Uterus (tissue), 4 donors: ENCODE data around the gene SDC1. TPM values are rescaled to one million over a fixed set of nuclear protein-coding genes. Genes with fewer than 3 reads are reported as not detected.

Experiments used
- DNase-seq, 2 donors: peaks; one replicate each; pipeline ENCODE4 v3.0.0-alpha.2; 2019 to 2020
- H3K27ac ChIP-seq, 2 donors: fragments of 200-600 bp; sonication (generic); 1 replicate in 1 of 2; 2 replicates in 1 of 2; pipeline ENCODE4 v1.5.1; 2016 to 2018
- H3K27me3 ChIP-seq, 2 donors: fragments of 200-600 bp; sonication (generic); one replicate each; pipeline ENCODE4 v1.5.1; 2018 to 2019; ENCODE audit warnings: control low read depth in 1 of 2
- H3K36me3 ChIP-seq, 2 donors: fragments of 200-600 bp; sonication (generic); one replicate each; pipeline ENCODE4 v1.5.1; 2019; ENCODE audit warnings: control low read depth in 1 of 2
- H3K4me1 ChIP-seq, 2 donors: fragments of 200-600 bp; sonication (generic); one replicate each; pipeline ENCODE4 v1.5.1; 2018 to 2019; ENCODE audit warnings: control low read depth in 1 of 2
- H3K4me3 ChIP-seq, 2 donors: fragments of 200-600 bp; sonication (generic); 1 replicate in 1 of 2; 2 replicates in 1 of 2; pipeline ENCODE4 v1.5.1; 2018 to 2019; ENCODE audit warnings: mild to moderate bottlenecking in 1 of 2
- H3K9me3 ChIP-seq, 2 donors: fragments of 200-600 bp; sonication (generic); one replicate each; pipeline ENCODE4 v1.5.1; 2019; ENCODE audit warnings: control low read depth in 1 of 2
- POLR2A ChIP-seq, 2 donors: fragments of 450-650 bp; IDR thresholded peaks; one replicate each; pipeline ENCODE4 v1.6.1; 2016; ENCODE audit warnings: antibody characterized with exemption in 2 of 2, mild to moderate bottlenecking in 1 of 2, moderate library complexity in 1 of 2
- intact Hi-C: fragments of 100-400 bp; cut with DNase I; formaldehyde crosslinking; loops from one replicate; pipeline ENCODE4 v1.15.1; 2023; ENCODE audit warnings: low total_unique reads
- total RNA-seq, 4 donors: library from RNA; depleted of rRNA in 3 of 4; stranded (reverse); fragments of >200 nt in 3 of 4; gene quantifications; one replicate each; pipeline versions ENCODE4 v1.1.0 to v1.2.4, GENCODE V29; 2014 to 2023
- TF ChIP-seq, protein P1 (sequence below), 4 experiments: fragments of 200-600 bp in 2 of 4; fragments of 450-650 bp in 2 of 4; sonication (generic) in 2 of 4; IDR thresholded peaks; one replicate each; pipeline ENCODE4 v1.5.1; 2016 to 2019; ENCODE audit warnings: antibody characterized with exemption in 4 of 4, mild to moderate bottlenecking in 2 of 4, moderate library complexity in 1 of 4
- donor health status: DM: yes; HTN: yes; CAD: no.

Gene SDC1
- total RNA-seq, 4 donors from 2014 or later = 0.29 to 30.1 (median 3.0) TPM; not detected in 1

DNA sequence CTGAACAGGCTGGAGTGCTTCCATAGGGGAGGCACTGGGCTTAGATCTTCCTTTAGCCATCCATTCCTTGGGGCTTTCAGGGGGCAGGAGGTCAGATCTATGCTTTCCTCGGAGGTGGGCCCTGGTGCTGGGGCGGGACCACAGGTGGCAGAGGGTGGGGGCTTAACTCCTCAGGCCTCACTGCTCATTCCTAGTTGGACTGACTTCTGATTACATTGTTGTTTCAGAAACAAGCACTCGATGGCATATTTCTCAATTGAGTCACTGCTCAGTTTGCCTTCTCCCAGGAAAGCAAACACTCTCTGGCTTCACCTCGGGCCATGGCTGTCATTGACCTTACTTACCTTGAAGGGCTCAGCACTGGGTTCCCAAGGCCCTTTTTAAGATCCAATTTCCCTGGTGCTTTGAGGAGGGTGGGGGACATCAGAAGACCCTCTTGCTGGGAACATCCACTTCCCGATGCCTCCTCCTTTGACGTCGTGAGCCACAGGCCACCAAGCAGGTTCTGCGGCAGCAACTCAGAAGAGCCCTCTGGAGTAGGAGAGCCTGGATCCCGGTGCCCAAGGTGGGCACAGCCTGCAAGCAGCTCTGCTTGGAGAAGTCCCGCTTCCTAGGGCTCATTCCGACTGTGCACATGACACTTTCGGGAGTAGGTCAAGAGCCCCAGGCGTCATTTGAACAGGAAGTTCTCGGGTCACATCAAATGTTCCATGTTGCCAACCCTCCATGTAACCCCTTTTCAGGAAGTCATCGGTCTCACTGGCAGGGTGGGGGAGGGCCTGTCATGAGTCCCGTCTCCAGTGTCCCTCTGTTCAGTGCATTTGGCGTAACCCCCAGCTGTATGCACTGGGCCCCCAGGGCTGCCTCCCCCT, 40.6 kb downstream of the SDC1 start:
- no peak overlapping the region for H3K27ac ChIP-seq
- no peaks in the 10 kb centered on the region for H3K9me3 ChIP-seq
- DNase-seq = no peak
- no peaks in the 10 kb centered on the region for H3K36me3 ChIP-seq
- intact Hi-C loops = no loop called here
- H3K4me3 ChIP-seq = no peak overlapping the region
- no peaks in the 10 kb centered on the region for H3K27me3 ChIP-seq
- no peaks in the 10 kb centered on the region for H3K4me1 ChIP-seq
- no peak for TF ChIP-seq POLR2A (IDR thresholded peaks at IDR 0.05)
- TF ChIP-seq, protein P1, sequence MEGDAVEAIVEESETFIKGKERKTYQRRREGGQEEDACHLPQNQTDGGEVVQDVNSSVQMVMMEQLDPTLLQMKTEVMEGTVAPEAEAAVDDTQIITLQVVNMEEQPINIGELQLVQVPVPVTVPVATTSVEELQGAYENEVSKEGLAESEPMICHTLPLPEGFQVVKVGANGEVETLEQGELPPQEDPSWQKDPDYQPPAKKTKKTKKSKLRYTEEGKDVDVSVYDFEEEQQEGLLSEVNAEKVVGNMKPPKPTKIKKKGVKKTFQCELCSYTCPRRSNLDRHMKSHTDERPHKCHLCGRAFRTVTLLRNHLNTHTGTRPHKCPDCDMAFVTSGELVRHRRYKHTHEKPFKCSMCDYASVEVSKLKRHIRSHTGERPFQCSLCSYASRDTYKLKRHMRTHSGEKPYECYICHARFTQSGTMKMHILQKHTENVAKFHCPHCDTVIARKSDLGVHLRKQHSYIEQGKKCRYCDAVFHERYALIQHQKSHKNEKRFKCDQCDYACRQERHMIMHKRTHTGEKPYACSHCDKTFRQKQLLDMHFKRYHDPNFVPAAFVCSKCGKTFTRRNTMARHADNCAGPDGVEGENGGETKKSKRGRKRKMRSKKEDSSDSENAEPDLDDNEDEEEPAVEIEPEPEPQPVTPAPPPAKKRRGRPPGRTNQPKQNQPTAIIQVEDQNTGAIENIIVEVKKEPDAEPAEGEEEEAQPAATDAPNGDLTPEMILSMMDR (IDR thresholded peaks at IDR 0.05) = no peak

DNA sequence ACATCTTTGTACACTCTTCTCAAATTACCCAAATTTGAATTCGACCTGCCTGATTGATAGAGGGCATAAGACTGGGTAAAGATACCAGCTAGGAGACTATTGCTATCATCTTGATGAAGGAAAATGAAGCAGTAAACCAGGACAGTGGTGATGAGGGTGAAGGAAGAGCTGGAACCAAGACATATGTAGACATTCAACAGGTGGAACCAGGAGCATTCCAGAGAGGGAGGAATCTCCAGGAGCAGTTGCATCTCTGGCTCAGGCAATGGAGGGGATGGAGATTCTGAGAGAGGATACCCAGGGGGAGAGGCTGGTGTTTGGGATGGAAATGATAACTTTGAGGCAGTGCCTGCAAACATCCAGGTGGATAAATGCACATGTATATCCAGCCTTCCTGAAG, 41.6 kb downstream of the SDC1 start:
- no peak for DNase-seq
- H3K9me3 ChIP-seq = no peaks in the 10 kb centered on the region
- TF ChIP-seq POLR2A (IDR thresholded peaks at IDR 0.05) = no peak
- TF ChIP-seq, protein P1 (IDR thresholded peaks at IDR 0.05) = no peak
- H3K27me3 ChIP-seq = no peaks in the 10 kb centered on the region
- H3K36me3 ChIP-seq = no peaks in the 10 kb centered on the region
- H3K27ac ChIP-seq = no peak overlapping the region
- no peak overlapping the region for H3K4me3 ChIP-seq
- intact Hi-C loops = no loop called here
- H3K4me1 ChIP-seq = no peaks in the 10 kb centered on the region

DNA sequence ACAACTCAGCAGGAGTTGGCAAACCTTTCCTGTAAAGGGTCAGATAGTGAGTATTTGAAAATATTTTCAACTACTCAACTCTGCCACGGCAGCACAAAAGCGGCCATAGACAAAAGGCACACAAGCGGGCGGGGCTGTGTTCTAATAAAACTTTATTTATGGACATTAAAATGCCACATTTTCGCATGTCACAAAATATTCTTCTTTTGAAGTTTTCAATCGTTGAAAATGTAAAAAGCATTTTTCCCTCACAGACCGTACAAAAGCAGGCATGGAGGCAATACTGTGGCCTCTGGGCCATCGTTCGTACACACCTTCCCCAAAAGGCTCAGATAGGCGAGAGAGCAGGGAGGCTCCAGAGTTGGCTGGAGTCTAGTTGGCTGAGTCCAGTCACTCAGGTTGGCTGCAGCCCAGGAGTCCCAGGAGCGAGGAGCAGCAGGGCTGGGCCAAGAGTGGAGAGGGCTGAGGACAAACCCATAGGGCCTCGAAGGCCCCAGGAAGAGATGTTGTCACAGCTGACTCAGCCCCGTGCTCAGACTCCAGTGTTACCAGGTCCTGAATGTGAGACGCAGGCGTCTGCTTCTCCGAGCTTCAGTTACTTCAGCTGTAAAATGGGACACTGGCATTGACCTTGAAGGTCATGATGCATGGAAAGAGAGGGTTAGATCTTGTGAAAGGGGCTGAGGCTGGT, 42.5 kb downstream of the SDC1 start:
- DNase-seq = no peak
- Histone ChIP-seq H3K27me3 (no peaks in the 10 kb centered on the region), H3K4me1 (no peaks in the 10 kb centered on the region), H3K36me3 (no peaks in the 10 kb centered on the region), H3K27ac (no peak overlapping the region), H3K9me3 (no peaks in the 10 kb centered on the region), H3K4me3 (no peak overlapping the region)
- intact Hi-C loops = no loop called here
- TF ChIP-seq POLR2A (IDR thresholded peaks at IDR 0.05) = no peak
- TF ChIP-seq, protein P1 (IDR thresholded peaks at IDR 0.05) = no peak

DNA sequence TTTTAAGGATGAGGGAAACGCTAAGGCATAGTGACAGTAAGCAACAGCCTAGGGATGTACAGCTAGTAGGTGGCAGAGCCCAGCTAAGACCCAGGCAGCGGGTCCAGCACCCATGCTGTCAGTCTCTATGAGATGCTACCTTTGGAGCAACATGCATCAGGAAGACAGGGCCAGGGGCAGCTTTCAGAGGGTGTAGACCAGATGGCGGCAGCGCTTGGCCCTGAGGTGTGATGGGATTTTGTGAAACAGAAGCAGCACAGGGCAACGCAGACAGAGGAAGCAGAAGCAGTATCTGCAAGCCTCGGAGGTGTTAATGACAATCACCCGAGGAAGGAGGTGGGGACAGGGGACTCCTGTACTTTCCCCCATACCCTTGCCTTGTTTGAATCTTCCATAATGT, 43.2 kb downstream of the SDC1 start:
- H3K4me3 ChIP-seq = no peak overlapping the region
- no peaks in the 10 kb centered on the region for H3K9me3 ChIP-seq
- H3K27ac ChIP-seq = no peak overlapping the region
- no peaks in the 10 kb centered on the region for H3K27me3 ChIP-seq
- intact Hi-C loops = no loop called here
- H3K4me1 ChIP-seq = no peaks in the 10 kb centered on the region
- H3K36me3 ChIP-seq = no peaks in the 10 kb centered on the region
- TF ChIP-seq, protein P1 (IDR thresholded peaks at IDR 0.05) = no peak
- no peak for TF ChIP-seq POLR2A (IDR thresholded peaks at IDR 0.05)
- no peak for DNase-seq
